GM18499 (cell line): ENCODE data around the gene COL7A1.
"Not testable (repeated sequence)": the region's sequence is repeated elsewhere in the genome, so short reads cannot be mapped to it uniquely, and the experiment has no call there.

ENCODE experiments used
- ATAC-seq: cut with Tn5 transposase; IDR thresholded peaks from one replicate; pipeline ENCODE4 v1.9.1; 2021; ENCODE audit warnings: moderate number of reproducible peaks; ENCODE audit not compliant: insufficient read depth, unreplicated experiment

COL7A1 gene

DNA sequence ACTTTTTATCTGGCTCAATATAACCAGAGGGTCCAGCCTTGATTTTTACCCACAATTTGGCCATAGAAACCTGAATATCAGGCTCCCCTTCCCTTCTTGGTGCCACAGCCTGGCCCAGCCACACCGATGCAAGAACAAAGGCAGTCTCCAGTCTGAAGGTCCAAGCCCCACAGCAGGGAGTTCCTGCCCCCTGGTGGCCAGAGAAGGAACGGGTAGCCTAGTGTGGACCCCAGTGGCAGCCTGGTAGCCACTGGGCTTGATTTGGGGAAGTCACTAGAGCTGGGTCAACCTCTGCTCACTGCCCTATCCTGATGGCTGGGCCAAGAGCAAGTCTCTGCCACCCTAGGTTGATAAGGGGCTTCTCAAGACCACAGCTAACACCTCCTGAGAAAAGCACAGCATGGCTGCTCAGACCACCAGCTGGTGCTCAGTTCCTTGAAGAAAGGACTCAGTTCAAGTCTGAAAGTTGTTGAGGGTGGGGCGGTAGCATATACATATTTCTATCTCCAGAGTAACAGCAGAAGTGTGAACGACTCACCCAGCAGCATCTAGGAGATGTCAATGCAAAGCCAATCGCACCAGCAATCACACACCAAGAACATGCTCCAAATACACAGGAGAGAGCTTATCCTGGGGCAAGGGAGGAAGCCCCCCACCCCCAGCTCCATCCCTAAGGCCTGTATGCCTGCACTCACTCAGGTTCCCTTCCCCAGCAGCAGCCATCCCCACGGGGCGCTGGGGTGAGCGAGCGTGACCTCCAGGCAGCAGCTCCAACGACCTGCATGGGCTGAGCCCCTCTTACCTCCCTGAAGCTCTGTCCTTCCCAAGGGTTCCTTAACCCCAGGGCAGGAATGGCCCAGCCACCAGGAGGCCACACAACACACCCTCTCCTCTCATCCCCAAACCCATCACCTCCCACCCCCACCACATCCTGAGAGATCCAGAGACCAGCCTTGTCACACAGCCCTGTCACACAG lies 46.1 kb downstream of the COL7A1 start:
- no peak for ATAC-seq

DNA sequence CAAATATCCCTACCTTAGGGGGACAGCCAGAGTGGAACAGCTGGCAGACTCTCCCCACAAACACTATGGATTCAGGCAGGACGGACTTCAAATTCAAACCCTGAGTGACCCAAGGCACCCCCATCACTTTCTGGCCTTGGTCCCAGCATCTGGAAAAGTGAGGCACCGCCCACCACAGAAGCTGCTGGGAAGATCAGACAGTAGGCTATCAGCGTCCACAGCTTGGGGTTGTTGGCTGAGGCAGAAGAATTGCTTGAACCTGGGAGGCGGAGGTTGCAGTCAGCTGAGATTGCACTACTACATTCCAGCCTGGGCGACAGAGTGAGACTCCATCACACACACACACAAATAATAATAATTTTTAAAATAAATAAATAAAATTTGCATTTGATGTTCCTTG lies 47.0 kb downstream of the COL7A1 start:
- no peak for ATAC-seq

DNA sequence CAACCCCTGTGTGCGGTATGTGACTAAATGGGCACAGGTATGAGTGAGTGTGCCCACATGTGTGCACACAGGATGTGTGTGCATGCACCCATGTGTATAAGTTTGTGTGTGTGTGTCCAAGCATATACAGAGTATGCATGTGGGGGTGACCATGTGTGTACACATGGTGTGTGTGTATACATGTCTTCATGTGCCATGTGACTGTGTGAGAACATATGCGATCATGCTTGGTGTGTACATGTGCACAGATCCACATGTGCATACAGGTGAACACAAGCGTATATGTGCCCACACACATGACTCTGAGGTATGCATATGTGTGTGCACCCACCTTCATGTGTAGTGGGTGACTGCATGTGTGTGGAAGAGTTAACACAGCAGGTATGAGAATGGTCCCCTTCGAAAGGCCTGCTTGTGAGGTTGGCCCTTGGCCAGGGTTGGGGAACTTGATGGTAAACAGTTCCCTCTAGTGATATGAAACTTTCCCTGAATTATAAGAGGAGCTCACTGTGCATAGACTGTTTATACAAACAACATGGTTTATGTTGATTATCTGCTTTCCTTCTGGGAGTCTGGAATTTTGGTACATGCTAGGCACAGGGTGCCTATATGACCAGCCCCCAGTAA lies 48.8 kb downstream of the COL7A1 start:
- ATAC-seq, result no peak

DNA sequence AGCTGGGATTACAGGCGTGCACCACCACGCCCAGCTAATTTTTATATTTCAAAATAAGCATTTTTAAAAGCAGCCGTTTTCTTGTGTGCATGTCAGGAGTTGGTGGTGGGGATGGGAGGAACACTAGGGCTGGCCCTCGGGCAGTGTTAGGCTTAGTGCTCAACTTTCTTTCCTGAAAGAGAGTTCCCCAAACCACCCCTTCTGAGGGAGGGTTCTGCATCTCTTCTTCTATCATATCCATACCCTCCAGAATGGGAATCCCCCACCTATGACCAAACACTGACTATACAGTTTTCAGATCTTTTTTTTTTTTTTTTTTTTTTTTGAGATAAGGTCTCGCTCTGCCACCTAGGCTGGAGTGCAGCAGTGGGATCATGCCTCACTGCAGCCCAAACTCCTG lies 51.0 kb downstream of the COL7A1 start:
- no peak for ATAC-seq

DNA sequence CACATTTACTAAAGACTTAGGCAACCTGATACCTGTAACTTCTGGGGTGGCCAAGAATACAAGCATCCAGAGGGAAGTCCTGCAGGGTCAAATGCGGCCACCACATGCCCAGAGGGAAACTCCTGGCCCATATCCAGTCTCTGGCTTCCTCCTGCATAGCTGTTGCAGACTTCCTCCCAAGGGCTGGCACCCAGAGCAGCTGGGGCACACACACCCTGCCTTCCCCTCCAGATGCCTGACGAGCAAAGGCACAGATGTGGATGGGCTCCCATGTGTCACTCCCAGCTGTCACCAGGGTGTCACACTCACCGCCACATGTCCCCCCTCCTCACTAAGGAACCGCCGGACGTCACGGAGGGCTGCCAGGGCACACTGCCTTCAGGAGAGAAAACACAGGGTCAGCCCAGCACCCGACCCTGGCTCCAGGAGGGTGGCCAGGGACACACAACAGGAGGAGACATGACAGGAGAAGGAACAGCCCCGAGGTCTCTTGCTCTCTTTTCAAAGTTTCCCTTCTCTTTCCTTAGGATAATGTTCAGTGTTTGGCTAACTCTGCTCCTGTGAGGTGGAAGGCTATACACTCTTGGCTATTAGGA lies 51.8 kb downstream of the COL7A1 start:
- ATAC-seq, result no peak

DNA sequence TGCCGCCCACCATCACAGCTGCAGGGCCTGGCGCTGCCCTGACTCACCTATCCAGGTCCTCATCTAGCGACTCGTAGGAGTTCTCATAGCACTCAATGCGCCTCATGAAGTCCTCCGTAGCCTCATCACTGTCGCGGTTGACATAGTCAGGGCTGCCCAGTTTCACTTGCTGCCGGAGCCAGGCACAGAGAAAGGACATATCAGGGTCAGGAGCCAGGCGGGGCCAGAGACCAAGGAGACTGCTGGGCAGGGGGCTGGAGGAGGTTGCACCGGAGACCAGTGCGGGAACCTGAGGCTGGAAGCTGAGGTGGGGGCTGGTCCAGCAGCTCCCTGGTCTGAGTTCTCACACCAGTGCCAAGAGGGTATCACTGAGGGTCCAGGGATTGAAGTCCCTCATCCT lies 56.7 kb downstream of the COL7A1 start:
- no peak for ATAC-seq

DNA sequence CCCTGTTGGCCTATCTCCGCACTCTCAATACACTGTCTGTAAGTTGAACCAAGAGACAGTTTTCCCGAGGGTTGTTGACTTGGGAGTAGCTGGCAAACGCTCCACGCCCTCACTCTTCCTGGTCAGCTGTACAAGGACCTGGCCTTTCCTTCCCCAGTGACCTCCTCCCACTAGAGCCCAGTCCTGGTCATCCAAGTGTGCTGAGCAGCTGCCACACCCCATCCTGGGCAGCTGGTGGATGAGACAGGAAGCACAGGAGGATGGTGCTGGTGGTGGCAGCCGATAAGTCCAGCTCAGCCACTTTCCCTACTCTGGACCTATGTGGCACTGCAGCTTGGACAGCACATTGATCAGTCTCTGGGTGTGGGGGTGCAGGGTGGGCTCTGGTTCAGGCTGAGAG lies 58.3 kb downstream of the COL7A1 start:
- no peak for ATAC-seq

DNA sequence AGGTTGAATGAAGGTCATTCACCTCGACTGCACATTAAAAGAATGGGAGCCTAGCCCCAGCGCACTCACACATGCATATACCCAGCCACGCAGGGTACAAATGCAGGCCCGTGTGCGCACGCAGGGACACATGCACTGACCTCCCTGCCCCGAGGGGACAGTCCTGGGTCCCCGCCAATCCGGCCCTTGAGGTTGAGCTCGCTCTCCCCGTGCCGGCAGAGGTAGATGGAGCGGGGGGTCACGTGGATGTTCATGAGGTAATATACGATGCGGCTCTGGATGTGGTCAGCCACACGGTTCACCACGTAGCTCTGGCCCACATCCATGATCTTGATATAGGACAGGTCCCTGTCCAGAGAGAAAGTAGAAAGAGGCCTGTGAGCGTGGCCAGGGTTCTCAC lies 59.0 kb downstream of the COL7A1 start:
- no peak for ATAC-seq

DNA sequence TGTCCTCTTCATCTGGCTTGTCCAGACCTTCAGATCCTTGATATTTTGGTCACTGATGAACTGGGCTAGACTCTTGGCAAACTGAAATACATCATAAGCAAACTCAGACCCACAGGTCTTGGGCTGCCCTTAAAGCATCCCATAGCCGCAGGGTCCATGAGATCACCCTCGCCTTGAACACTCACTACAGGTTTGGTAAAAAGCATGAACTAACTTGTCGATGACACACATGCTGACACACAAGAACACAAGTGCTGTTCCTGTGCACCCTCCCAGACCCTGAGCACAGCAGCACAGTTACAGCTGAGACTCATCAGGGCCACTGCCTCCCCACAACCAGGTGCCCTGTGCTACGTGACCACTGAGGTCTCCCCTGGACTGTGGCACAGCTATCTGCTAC lies 59.6 kb downstream of the COL7A1 start:
- ATAC-seq, result no peak

DNA sequence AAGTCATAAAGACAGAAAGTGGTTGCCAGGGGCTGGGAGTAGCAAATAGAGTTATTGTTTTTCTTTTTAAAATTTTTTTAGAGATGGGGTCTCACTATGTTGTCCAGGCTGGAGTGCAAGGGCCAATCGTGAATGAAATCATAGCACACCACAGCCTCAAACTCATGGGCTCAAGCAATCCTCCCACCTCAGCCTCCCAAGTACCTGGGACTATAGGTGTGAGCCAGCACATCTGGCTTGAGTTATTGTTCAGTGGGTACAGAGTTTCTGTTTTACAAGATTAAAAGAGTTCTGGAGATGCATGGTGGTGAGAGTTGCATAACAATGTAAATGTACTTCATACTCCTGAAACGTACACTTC lies 62.2 kb downstream of the COL7A1 start:
- ATAC-seq, result no peak

DNA sequence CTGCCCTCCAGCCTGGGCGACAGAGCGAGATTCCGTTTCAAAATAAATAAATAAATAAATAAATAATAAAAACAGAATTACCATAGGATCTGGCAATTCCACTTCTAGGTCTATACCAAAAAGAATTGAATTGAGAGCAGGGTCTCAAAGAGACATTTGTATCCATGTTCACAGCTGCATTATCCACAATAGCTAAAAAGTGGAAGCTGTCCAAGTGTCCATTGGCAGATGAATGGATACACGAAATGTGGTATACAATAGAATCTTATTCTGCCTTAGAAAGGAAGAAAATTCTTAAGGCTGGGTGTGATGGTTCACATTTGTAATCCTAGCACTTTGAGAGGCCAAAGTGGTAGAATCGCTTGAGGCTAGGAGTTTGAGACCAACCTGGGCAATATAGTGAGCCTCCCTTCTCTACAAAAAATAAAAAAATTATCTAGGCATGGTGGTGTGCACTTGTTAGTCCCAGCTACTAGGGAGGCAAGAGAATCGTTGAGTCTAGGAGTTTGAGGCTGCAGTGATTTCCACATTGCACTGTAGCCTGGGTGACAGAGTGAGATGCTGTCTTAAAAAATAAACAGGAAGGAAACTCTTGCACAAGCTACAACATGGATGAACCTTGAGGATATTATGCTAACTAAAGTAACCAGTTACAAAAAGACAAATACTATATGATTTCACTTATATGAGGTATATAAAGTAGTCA lies 62.7 kb downstream of the COL7A1 start:
- no peak for ATAC-seq

DNA sequence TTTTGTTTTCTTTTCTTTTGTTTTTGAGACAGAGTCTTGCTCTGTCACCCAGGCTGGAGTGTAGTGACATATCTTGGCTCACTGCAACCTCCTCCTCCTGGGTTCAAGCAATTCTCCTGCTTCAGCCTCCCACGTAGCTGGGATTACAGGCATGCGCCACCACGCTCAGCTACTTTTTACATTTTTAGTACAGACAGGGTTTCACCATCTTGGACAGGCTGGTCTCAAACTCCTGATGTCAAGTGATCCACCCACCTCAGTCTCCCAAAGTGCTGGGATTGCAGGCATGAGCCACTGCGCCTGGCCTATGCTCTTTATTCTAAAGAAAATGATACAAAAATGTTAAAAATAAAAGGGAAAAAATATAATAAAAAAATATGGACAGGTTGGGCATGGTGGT lies 64.4 kb downstream of the COL7A1 start:
- not testable (repeated sequence) for ATAC-seq

DNA sequence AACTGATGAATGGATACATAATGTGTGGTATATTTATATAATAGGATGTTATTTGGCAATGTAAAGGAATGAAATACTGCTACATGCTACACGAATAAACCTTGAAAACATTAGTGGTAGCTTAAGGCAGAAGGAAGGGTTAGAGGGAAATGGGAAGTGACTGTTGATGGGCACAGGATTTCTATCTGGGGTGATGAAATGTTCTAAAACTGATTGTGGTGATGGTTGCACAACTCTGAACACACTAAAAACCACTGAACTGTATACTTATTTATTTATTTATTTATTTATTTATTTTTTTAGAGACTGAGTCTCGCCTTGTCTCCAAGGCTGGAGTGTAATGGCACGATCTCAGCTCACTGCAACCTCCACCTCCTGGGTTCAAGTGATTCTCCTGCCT lies 66.4 kb downstream of the COL7A1 start:
- no peak for ATAC-seq

DNA sequence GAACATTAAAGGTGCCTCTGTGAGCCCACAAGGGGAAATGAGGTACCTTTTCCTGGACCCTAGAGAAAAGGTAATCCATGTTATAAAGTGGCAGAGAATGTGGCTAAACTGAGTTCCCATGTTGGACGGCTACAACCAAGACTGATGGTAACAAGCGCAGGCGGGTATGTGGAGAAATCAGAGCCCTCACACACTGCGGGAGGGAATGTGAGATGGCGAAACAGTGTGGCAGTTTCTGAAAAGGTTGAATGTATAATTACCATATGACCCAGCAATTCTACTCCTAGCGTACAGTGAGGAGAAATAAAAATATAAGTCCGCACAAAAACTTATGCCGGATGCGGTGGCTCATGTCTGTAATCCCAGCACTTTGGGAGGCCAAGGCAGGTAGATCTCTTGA lies 67.1 kb downstream of the COL7A1 start:
- no peak for ATAC-seq

DNA sequence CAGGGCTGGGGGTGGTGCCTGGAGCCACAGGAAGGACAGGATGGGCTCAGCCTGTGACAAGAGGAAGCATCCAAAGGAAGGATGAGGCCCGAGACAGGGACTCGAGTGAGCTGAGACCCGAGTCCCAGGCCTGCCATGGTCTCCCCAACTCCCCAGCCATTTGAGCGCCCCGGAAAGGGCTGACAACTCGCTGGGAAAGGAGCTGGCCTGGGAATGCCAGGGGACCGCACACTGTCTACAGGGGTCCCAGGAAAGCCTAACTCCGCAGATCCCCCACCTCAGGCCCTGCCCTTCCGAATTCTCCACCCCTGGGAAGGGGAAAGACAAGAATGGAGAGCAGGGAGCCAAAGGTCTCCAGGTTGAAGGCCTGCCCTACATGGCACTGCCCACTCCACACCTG lies 70.2 kb downstream of the COL7A1 start:
- ATAC-seq, result no peak

DNA sequence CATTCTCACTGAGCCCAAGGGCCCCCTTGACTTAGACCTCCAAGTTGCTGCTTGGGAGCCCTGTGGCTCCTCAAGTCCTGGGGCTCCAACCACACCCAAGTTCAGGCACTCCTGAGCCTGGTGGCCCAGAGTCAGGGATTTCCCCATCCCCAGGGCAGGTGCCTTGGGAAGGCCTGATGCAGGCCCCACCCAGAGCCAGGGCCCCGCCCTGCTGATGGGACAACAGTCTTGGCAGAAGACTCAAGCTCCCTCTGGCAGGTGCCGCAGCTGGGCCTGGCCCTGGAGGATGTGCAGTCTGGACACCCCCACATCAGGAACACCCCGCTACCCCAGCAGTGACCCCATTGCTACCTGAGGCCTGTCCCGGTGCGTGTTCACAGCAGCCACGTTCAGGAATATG lies 73.5 kb downstream of the COL7A1 start:
- ATAC-seq, result no peak

DNA sequence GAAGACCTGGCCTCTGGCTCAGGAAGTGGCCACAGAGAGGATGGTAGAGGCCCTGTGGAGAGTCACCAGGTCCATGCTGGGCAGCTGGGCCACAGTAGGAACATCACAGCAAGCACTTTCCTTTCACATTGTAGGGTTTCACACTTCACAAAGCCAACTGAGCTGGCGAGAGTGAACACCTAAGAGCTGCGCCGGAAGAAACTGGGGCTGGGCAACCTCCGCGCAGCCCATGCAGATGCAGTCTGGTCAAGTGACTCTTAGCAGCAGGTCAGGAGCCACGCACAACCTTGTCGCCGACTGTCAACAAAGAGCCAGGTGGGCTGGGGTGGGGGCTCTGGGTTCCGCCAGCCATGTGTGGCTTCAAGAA lies 75.9 kb downstream of the COL7A1 start:
- no peak for ATAC-seq

DNA sequence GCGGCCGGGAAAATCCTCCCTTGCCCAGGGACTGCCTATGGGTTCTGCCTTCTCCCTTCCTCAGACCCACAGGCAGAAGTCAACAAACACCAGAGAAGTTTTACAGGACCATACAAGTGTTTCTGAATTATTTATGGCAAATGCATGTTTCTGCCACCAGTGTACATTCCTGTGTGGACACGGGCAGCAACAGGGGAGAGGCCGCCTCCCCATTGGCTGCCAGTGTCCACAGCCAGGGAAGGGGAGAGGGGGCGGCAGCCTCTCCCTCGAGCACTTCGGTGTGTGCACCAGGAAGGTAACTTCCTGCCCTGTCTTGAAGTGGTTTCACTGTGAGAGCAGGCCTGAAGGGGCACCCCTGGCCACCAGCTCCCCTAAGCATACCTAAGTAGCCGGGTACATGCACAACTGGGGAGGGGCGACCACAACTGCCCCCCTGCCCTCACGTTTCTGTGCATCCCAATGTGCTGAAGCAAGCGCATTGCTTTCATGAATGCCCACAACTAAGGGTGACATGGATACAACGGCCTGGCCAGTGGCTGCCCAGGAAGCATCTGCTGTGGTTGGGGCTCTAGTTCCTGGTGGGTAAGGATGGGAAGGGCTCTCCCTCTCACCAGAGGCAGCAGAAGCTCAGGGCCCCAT lies 76.4 kb downstream of the COL7A1 start:
- no peak for ATAC-seq

DNA sequence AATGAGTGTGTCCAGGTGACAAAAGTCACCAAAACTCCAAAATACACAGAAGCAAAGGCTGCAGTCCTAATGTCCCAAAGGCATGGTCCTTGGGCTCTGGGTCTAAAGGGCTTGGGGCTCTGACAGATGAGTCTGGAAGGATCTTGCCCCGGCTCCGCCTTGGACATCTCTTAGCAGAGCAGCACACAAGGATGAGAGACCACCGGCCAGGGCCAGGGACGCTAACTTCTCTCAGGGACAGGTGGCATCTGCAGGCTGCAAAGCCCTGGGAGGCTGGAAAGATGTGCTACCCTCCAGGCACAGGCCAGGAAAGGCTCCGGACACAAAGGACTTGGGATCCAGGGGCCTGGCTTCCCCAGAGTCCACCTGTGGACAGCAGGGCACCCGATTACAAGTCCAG lies 77.1 kb downstream of the COL7A1 start:
- no peak for ATAC-seq

DNA sequence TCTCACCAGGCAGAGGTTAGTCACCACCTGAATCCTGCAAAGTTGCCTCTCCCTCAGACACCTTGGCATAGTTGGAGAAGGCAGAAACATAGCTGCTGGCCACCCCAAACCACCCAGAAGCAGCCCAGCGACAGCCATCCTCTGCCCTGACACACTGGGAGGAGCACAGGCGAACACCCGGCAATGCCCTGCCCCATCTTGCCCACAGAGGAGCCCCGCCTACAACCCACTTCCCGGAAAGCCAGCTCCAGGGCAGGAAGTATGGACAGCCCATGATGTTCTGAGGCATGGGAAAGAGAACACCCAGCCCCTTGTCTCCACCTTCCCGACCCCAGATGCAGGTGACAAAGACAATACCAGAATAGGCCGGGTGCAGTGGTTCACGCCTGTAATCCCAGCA lies 78.6 kb downstream of the COL7A1 start:
- ATAC-seq, result no peak
